ENCODE data around the gene THBS2.
"Not testable (repeated sequence)": the region's sequence is repeated elsewhere in the genome, so short reads cannot be mapped to it uniquely, and the experiment has no call there.

- TF ChIP-seq, protein P1, sequence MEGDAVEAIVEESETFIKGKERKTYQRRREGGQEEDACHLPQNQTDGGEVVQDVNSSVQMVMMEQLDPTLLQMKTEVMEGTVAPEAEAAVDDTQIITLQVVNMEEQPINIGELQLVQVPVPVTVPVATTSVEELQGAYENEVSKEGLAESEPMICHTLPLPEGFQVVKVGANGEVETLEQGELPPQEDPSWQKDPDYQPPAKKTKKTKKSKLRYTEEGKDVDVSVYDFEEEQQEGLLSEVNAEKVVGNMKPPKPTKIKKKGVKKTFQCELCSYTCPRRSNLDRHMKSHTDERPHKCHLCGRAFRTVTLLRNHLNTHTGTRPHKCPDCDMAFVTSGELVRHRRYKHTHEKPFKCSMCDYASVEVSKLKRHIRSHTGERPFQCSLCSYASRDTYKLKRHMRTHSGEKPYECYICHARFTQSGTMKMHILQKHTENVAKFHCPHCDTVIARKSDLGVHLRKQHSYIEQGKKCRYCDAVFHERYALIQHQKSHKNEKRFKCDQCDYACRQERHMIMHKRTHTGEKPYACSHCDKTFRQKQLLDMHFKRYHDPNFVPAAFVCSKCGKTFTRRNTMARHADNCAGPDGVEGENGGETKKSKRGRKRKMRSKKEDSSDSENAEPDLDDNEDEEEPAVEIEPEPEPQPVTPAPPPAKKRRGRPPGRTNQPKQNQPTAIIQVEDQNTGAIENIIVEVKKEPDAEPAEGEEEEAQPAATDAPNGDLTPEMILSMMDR (IDR thresholded peaks at IDR 0.05) = not testable (repeated sequence)
- not testable (repeated sequence) for TF ChIP-seq POLR2A (IDR thresholded peaks at IDR 0.05)
Observed at GRCh38 chr6:169197929-169198328, 55.7 kb downstream of the THBS2 start.

Data from vagina (tissue), 2 donors.